GM23338 (cell line): ENCODE results near the gene TTC31. TPM values are rescaled to one million over a fixed set of nuclear protein-coding genes. Genes with fewer than 3 reads are reported as not detected.

Source experiments
- ATAC-seq: fragments of 200-7000 bp; cut with Tn5 transposase; 3 replicates; pipeline ENCODE4 v1.9.1; 2020
- DNase-seq: peaks from one replicate; pipeline ENCODE4 v3.0.0-alpha.2; 2015; ENCODE audit warnings: low spot score
- H2AFZ ChIP-seq: fragments of 200-600 bp; sonication (generic); 2 replicates; pipeline ENCODE4 v1.8.0; 2016; ENCODE audit warnings: antibody characterized with exemption, mild to moderate bottlenecking, moderate library complexity
- H3F3A ChIP-seq: fragments of 200-600 bp; sonication (generic); replicated peaks from 2 replicates; pipeline ENCODE4 v1.8.0; 2017; ENCODE audit warnings: antibody characterized with exemption, mixed run types, low read depth
- H3K27ac ChIP-seq: fragments of 200-600 bp; sonication (generic); 2 replicates; pipeline ENCODE4 v1.6.1; 2016; ENCODE audit warnings: low read depth
- H3K27me3 ChIP-seq: fragments of 200-600 bp; sonication (generic); 2 replicates; pipeline ENCODE4 v1.8.0; 2016; ENCODE audit warnings: mild to moderate bottlenecking, mixed run types, moderate library complexity; ENCODE audit not compliant: insufficient read depth
- H3K36me3 ChIP-seq: fragments of 200-600 bp; sonication (generic); 2 replicates; pipeline ENCODE4 v1.8.0; 2016; ENCODE audit warnings: mild to moderate bottlenecking; ENCODE audit not compliant: insufficient read depth
- H3K4me1 ChIP-seq: fragments of 200-600 bp; sonication (generic); 2 replicates; pipeline ENCODE4 v1.8.0; 2016; ENCODE audit warnings: mild to moderate bottlenecking, moderate library complexity; ENCODE audit not compliant: insufficient read depth
- H3K4me2 ChIP-seq: fragments of 200-600 bp; sonication (generic); 2 replicates; pipeline ENCODE4 v1.7.1; 2017; ENCODE audit warnings: mixed run types
- H3K4me3 ChIP-seq: fragments of 200-600 bp; sonication (generic); 2 replicates; pipeline ENCODE4 v1.6.1; 2016; ENCODE audit warnings: mixed run types
- H3K79me2 ChIP-seq: fragments of 200-600 bp; sonication (generic); replicated peaks from 2 replicates; pipeline ENCODE4 v1.8.0; 2017; ENCODE audit warnings: mild to moderate bottlenecking; ENCODE audit not compliant: insufficient read depth
- H3K9me2 ChIP-seq: fragments of 200-600 bp; sonication (generic); 2 replicates; pipeline ENCODE4 v1.8.0; 2017; ENCODE audit not compliant: insufficient read depth
- H4K20me1 ChIP-seq: fragments of 200-600 bp; sonication (generic); replicated peaks from 2 replicates; pipeline ENCODE4 v1.8.0; 2017; ENCODE audit warnings: mild to moderate bottlenecking; ENCODE audit not compliant: insufficient read depth
- H3K27ac Mint-ChIP-seq: 2 replicates; pipeline ENCODE4 v1.8.0; 2020; ENCODE audit warnings: inconsistent platforms, mild to moderate bottlenecking, moderate library complexity, mixed read lengths
- H3K27me3 Mint-ChIP-seq: 3 replicates; pipeline ENCODE4 v1.8.0; 2022; ENCODE audit warnings: low read depth, mild to moderate bottlenecking, moderate library complexity, mixed read lengths, inconsistent platforms; ENCODE audit not compliant: insufficient read depth, poor library complexity
- H3K36me3 Mint-ChIP-seq: 3 replicates; pipeline ENCODE4 v1.8.0; 2021; ENCODE audit warnings: low read depth, mild to moderate bottlenecking, inconsistent platforms, moderate library complexity, mixed read lengths
- H3K4me1 Mint-ChIP-seq: 3 replicates; pipeline ENCODE4 v1.8.0; 2020; ENCODE audit warnings: mild to moderate bottlenecking, inconsistent platforms, mixed read lengths
- H3K4me3 Mint-ChIP-seq: 3 replicates; pipeline ENCODE4 v1.8.0; 2021; ENCODE audit warnings: moderate library complexity, mild to moderate bottlenecking, inconsistent platforms, mixed read lengths
- H3K9me3 Mint-ChIP-seq: 3 replicates; pipeline ENCODE4 v1.8.0; 2020; ENCODE audit warnings: moderate library complexity, mild to moderate bottlenecking, inconsistent platforms, mixed read lengths
- CREB1 ChIP-seq: fragments of 250-450 bp; sonication (Bioruptor Pico); IDR thresholded peaks from 2 replicates; pipeline ENCODE4 v1.5.0; 2020; ENCODE audit warnings: low read depth, mild to moderate bottlenecking, moderate library complexity
- ETS1 ChIP-seq: IDR thresholded peaks from 2 replicates; pipeline ENCODE4 v1.6.1; 2016; ENCODE audit warnings: antibody characterized with exemption
- EZH2 ChIP-seq: fragments of 200-600 bp; sonication (generic); IDR thresholded peaks from one replicate; pipeline ENCODE4 v1.8.0; 2017; ENCODE audit warnings: antibody characterized with exemption, mild to moderate bottlenecking, low read depth; ENCODE audit not compliant: unreplicated experiment
- STAT1 ChIP-seq: IDR thresholded peaks from one replicate; pipeline ENCODE4 v1.6.1; 2016; ENCODE audit warnings: antibody characterized with exemption; ENCODE audit not compliant: unreplicated experiment
- ZNF114 ChIP-seq: fragments of 250-450 bp; sonication (Bioruptor Pico); IDR thresholded peaks from 2 replicates; pipeline ENCODE4 v1.5.0; 2020; ENCODE audit warnings: mild to moderate bottlenecking, moderate library complexity
- polyA plus RNA-seq: library from polyadenylated mRNA; unstranded; fragments of >200 nt; fragmentation: Nextera tagmentation; extraction: Ambion mirVana; gene quantifications from 2 replicates; pipeline ENCODE4 v1.2.1, GENCODE V29; 2016
- total RNA-seq: library from RNA; depleted of rRNA; stranded (reverse); fragments of >200 nt; shearing (Covaris generic); gene quantifications from 2 replicates; pipeline ENCODE4 v1.2.3, GENCODE V29; 2014
- TF ChIP-seq, protein P1 (sequence below): fragments of 250-450 bp; sonication (Bioruptor Pico); IDR thresholded peaks from 2 replicates; pipeline ENCODE4 v1.5.0; 2020; ENCODE audit warnings: mild to moderate bottlenecking, moderate library complexity

The TTC31 gene
- total and polyA plus RNA-seq, 2 experiments from 2014 or later, result 15.8 to 29.2 TPM

- TF ChIP-seq, protein P1, sequence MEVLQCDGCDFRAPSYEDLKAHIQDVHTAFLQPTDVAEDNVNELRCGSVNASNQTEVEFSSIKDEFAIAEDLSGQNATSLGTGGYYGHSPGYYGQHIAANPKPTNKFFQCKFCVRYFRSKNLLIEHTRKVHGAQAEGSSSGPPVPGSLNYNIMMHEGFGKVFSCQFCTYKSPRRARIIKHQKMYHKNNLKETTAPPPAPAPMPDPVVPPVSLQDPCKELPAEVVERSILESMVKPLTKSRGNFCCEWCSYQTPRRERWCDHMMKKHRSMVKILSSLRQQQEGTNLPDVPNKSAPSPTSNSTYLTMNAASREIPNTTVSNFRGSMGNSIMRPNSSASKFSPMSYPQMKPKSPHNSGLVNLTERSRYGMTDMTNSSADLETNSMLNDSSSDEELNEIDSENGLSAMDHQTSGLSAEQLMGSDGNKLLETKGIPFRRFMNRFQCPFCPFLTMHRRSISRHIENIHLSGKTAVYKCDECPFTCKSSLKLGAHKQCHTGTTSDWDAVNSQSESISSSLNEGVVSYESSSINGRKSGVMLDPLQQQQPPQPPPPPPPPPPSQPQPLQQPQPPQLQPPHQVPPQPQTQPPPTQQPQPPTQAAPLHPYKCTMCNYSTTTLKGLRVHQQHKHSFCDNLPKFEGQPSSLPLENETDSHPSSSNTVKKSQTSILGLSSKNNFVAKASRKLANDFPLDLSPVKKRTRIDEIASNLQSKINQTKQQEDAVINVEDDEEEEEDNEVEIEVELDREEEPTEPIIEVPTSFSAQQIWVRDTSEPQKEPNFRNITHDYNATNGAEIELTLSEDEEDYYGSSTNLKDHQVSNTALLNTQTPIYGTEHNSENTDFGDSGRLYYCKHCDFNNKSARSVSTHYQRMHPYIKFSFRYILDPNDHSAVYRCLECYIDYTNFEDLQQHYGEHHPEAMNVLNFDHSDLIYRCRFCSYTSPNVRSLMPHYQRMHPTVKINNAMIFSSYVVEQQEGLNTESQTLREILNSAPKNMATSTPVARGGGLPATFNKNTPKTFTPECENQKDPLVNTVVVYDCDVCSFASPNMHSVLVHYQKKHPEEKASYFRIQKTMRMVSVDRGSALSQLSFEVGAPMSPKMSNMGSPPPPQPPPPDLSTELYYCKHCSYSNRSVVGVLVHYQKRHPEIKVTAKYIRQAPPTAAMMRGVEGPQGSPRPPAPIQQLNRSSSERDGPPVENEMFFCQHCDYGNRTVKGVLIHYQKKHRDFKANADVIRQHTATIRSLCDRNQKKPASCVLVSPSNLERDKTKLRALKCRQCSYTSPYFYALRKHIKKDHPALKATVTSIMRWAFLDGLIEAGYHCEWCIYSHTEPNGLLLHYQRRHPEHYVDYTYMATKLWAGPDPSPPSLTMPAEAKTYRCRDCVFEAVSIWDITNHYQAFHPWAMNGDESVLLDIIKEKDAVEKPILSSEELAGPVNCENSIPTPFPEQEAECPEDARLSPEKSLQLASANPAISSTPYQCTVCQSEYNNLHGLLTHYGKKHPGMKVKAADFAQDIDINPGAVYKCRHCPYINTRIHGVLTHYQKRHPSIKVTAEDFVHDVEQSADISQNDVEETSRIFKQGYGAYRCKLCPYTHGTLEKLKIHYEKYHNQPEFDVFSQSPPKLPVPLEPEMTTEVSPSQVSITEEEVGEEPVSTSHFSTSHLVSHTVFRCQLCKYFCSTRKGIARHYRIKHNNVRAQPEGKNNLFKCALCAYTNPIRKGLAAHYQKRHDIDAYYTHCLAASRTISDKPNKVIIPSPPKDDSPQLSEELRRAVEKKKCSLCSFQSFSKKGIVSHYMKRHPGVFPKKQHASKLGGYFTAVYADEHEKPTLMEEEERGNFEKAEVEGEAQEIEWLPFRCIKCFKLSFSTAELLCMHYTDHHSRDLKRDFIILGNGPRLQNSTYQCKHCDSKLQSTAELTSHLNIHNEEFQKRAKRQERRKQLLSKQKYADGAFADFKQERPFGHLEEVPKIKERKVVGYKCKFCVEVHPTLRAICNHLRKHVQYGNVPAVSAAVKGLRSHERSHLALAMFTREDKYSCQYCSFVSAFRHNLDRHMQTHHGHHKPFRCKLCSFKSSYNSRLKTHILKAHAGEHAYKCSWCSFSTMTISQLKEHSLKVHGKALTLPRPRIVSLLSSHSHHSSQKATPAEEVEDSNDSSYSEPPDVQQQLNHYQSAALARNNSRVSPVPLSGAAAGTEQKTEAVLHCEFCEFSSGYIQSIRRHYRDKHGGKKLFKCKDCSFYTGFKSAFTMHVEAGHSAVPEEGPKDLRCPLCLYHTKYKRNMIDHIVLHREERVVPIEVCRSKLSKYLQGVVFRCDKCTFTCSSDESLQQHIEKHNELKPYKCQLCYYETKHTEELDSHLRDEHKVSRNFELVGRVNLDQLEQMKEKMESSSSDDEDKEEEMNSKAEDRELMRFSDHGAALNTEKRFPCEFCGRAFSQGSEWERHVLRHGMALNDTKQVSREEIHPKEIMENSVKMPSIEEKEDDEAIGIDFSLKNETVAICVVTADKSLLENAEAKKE (CRISPR knock-in tag), result no peak
- TF ChIP-seq CREB1, result no peak
- TF ChIP-seq EZH2, result no peak
- TF ChIP-seq ETS1, result no peak
- TF ChIP-seq STAT1, result no peak
These were observed 39.6 kb downstream of the TTC31 start (continued) for GRCh38 chr2:74522516-74522915.

GRCh38 chr2:74524005-74524404 is 41.1 kb downstream of the TTC31 start:
- H3K4me3 Mint-ChIP-seq, result no peak overlapping the region
- H3K79me2 ChIP-seq, result peaks cover 15% of the 10 kb centered on the region
- peaks cover 7% of the 10 kb centered on the region; the same call in 1 of the 2 replicates for H3K4me1 ChIP-seq
- no peak overlapping the region for H3K27ac Mint-ChIP-seq
- peaks cover 9% of the 10 kb centered on the region; the same call in 1 of the 2 replicates for H4K20me1 ChIP-seq
- no peak overlapping the region for H2AFZ ChIP-seq
- ATAC-seq (no peak), DNase-seq (no peak)
- H3K4me1 Mint-ChIP-seq, result peaks cover 13% of the 10 kb centered on the region
- H3K9me2 ChIP-seq, result no peaks in the 10 kb centered on the region
- H3K36me3 Mint-ChIP-seq, result peaks cover 29% of the 10 kb centered on the region
- H3K4me2 ChIP-seq, result no peak overlapping the region
- H3F3A ChIP-seq, result 0 out of 2 replicates have a peak, but pooled peaks cover 10% of the 10 kb centered on the region
- TF ChIP-seq CREB1 (no peak), ZNF114 (no peak)
- TF ChIP-seq, protein P1 (CRISPR knock-in tag), result no peak
- no peak overlapping the region for H3K4me3 ChIP-seq
- H3K27me3 Mint-ChIP-seq, result peaks cover 36% of the 10 kb centered on the region
- no peak overlapping the region for H3K27ac ChIP-seq
- H3K9me3 Mint-ChIP-seq, result no peaks in the 10 kb centered on the region
- H3K27me3 ChIP-seq, result peaks cover 42% of the 10 kb centered on the region
- peaks cover 11% of the 10 kb centered on the region for H3K36me3 ChIP-seq
